Upper lobe of left lung (tissue), 6 donors: ENCODE data around the gene OR2B3. TPM values are rescaled to one million over a fixed set of nuclear protein-coding genes. Genes with fewer than 3 reads are reported as not detected.

Experiments
- ATAC-seq, 2 donors: fragments of 200-7000 bp; cut with Tn5 transposase; one replicate each; pipeline ENCODE4 v1.9.1; 2022; ENCODE audit warnings: mild to moderate bottlenecking in 2 of 2, moderate library complexity in 2 of 2; ENCODE audit not compliant: low FRiP score in 2 of 2
- DNase-seq, 2 donors: peaks; one replicate each; pipeline ENCODE4 v3.0.0-alpha.2; 2019 to 2020
- H3K27ac ChIP-seq, 4 donors: fragments of 200-600 bp; sonication (generic); one replicate each; pipeline ENCODE4 v1.5.1; 2016 to 2019
- H3K27me3 ChIP-seq, 4 donors: fragments of 200-600 bp; sonication (generic); one replicate each; pipeline ENCODE4 v1.5.1; 2017 to 2019
- H3K36me3 ChIP-seq, 4 donors: fragments of 200-600 bp; sonication (generic); one replicate each; pipeline ENCODE4 v1.5.1; 2016 to 2019
- H3K4me1 ChIP-seq, 4 donors: fragments of 200-600 bp; sonication (generic); one replicate each; pipeline ENCODE4 v1.5.1; 2018 to 2019
- H3K4me3 ChIP-seq, 4 donors: fragments of 200-600 bp; sonication (generic); one replicate each; pipeline ENCODE4 v1.5.1; 2017 to 2019; ENCODE audit warnings: mild to moderate bottlenecking in 2 of 4, moderate library complexity in 1 of 4
- H3K9me3 ChIP-seq, 4 donors: fragments of 200-600 bp; sonication (generic); one replicate each; pipeline ENCODE4 v1.5.1; 2018 to 2019
- CTCF ChIP-seq, 6 experiments: fragments of 450-650 bp in 4 of 6; fragments of 200-600 bp in 2 of 6; sonication (generic) in 2 of 6; IDR thresholded peaks; one replicate each; pipeline ENCODE4 v1.5.1; 2016 to 2019; ENCODE audit warnings: antibody characterized with exemption in 6 of 6
- EP300 ChIP-seq, 4 donors: sonication (generic); formaldehyde crosslinking; IDR thresholded peaks; one replicate each; pipeline ENCODE4 v1.5.1; 2017; ENCODE audit warnings: antibody characterized with exemption in 4 of 4, control low read depth in 2 of 4
- POLR2A ChIP-seq, 4 donors: fragments of 450-650 bp; IDR thresholded peaks; one replicate each; pipeline ENCODE4 v1.5.1; 2016 to 2017; ENCODE audit warnings: antibody characterized with exemption in 4 of 4, mild to moderate bottlenecking in 2 of 4
- POLR2AphosphoS5 ChIP-seq, 2 donors: sonication (generic); formaldehyde crosslinking; IDR thresholded peaks; one replicate each; pipeline ENCODE4 v1.5.1; 2017; ENCODE audit warnings: antibody characterized with exemption in 2 of 2
- WGBS, 2 donors: methylation state at CpG; one replicate each; pipeline ENCODE4 v1.1.5; 2017 to 2018; 5-methylcytosine and 5-hydroxymethylcytosine counted together
- total RNA-seq, 6 donors: library from RNA; depleted of rRNA in 4 of 6; stranded (reverse); fragments of >200 nt in 4 of 6; gene quantifications; one replicate each; pipeline versions ENCODE4 v1.1.0 to v1.2.1, GENCODE V29; 2016 to 2021
- donor health status: DM: no; HTN: no; CAD: no; lungs with moderate emphysema.
- donor health status: DM: no; HTN: yes; CAD: no; lungs with severe emphysema.

Gene OR2B3
- total RNA-seq, 6 donors from 2014 or later = not detected

GRCh38 chr6:29107758-29108157, 20.6 kb upstream of the OR2B3 start, which contains the start of gene OR2J3:
Gene OR2J3, plus strand, starts transcription at chr6:29108058. Its CDS starts 3,833 bp downstream, at chr6:29111891.
- Histone ChIP-seq H3K27ac (no peak within 1 kb of the TSS), H3K27me3 (no peaks in the 10 kb centered on the region), H3K4me3 (no peak within 1 kb of the TSS), H3K4me1 (no peaks in the 10 kb centered on the region), H3K36me3 (no peaks in the 10 kb centered on the region), H3K9me3 (no peaks in the 10 kb centered on the region)
- no peak for ATAC-seq
- DNase-seq = no peak
- WGBS, 2 donors = 29 to 45% methylated on average over 1 of the region's 1 CpG
- TF ChIP-seq EP300 (IDR thresholded peaks at IDR 0.05) (no peak), POLR2A (IDR thresholded peaks at IDR 0.05) (no peak), POLR2AphosphoS5 (IDR thresholded peaks at IDR 0.05) (no peak), CTCF (IDR thresholded peaks at IDR 0.05) (no peak)

- no peak for TF ChIP-seq POLR2A (IDR thresholded peaks at IDR 0.05)
- no peak for TF ChIP-seq POLR2AphosphoS5 (IDR thresholded peaks at IDR 0.05)
- no peak for TF ChIP-seq EP300 (IDR thresholded peaks at IDR 0.05)
- no peak for TF ChIP-seq CTCF (IDR thresholded peaks at IDR 0.05)
- H3K27ac ChIP-seq = no peak within 1 kb of the TSS
- ATAC-seq (no peak), DNase-seq (no peak)
- no peak within 1 kb of the TSS for H3K4me3 ChIP-seq
- H3K27me3 ChIP-seq = no peaks in the 10 kb centered on the region
- 76 to 79% methylated on average over 3 of the region's 3 CpGs for WGBS, 2 donors
- no peaks in the 10 kb centered on the region for H3K36me3 ChIP-seq
- H3K9me3 ChIP-seq = no peaks in the 10 kb centered on the region
- H3K4me1 ChIP-seq = no peaks in the 10 kb centered on the region
Observed at GRCh38 chr6:29099190-29099589, 12.1 kb upstream of the OR2B3 start, which contains the start of gene OR2J1. Gene OR2J1, plus strand, starts transcription at chr6:29099490. Its CDS starts 1,453 bp downstream, at chr6:29100943.

- DNase-seq = no peak
Observed at GRCh38 chr6:29097803-29098202, 10.7 kb upstream of the OR2B3 start.

GRCh38 chr6:29092957-29093356, 5.8 kb upstream of the OR2B3 start:
- no peaks in the 10 kb centered on the region for H3K36me3 ChIP-seq
- H3K4me3 ChIP-seq = no peak overlapping the region
- DNase-seq = no peak
- H3K27ac ChIP-seq = no peak overlapping the region
- no peaks in the 10 kb centered on the region for H3K27me3 ChIP-seq
- H3K9me3 ChIP-seq = no peaks in the 10 kb centered on the region
- no peak for TF ChIP-seq CTCF (IDR thresholded peaks at IDR 0.05)
- TF ChIP-seq POLR2AphosphoS5 (IDR thresholded peaks at IDR 0.05) = no peak
- H3K4me1 ChIP-seq = no peaks in the 10 kb centered on the region
- no peak for ATAC-seq
- 87 to 90% methylated on average over 3 of the region's 3 CpGs for WGBS, 2 donors

More at GRCh38 chr6:29097803-29098202, 10.7 kb upstream of the OR2B3 start:
- Histone ChIP-seq H3K36me3 (no peaks in the 10 kb centered on the region), H3K27me3 (no peaks in the 10 kb centered on the region), H3K27ac (no peak overlapping the region), H3K9me3 (no peaks in the 10 kb centered on the region), H3K4me3 (no peak overlapping the region), H3K4me1 (no peaks in the 10 kb centered on the region)
- ATAC-seq = no peak
- 70 to 71% methylated on average over 1 of the region's 1 CpG for WGBS, 2 donors
- TF ChIP-seq POLR2AphosphoS5 (IDR thresholded peaks at IDR 0.05) (no peak), EP300 (IDR thresholded peaks at IDR 0.05) (no peak), CTCF (IDR thresholded peaks at IDR 0.05) (no peak), POLR2A (IDR thresholded peaks at IDR 0.05) (no peak)

GRCh38 chr6:29082457-29082856, 4.7 kb downstream of the OR2B3 start:
- Histone ChIP-seq H3K9me3 (no peaks in the 10 kb centered on the region), H3K4me1 (no peaks in the 10 kb centered on the region), H3K36me3 (no peaks in the 10 kb centered on the region), H3K4me3 (no peak overlapping the region), H3K27ac (no peak overlapping the region), H3K27me3 (no peaks in the 10 kb centered on the region)
- no peak for TF ChIP-seq POLR2AphosphoS5 (IDR thresholded peaks at IDR 0.05)
- no peak for TF ChIP-seq EP300 (IDR thresholded peaks at IDR 0.05)
- TF ChIP-seq CTCF (IDR thresholded peaks at IDR 0.05) = no peak
- no peak for TF ChIP-seq POLR2A (IDR thresholded peaks at IDR 0.05)
- ATAC-seq = no peak
- WGBS, 2 donors = 89 to 92% methylated on average over 8 to 15 of the region's 15 CpGs
- DNase-seq = peak in 1 of 2 donors; percentile 6
